Islet precursor cell (in vitro differentiated cells): ENCODE measurements around the gene PARP9.
"Not testable (repeated sequence)": the region's sequence is repeated elsewhere in the genome, so short reads cannot be mapped to it uniquely, and the experiment has no call there.

ENCODE experiments used
- DNase-seq: peaks from one replicate; pipeline ENCODE4 v3.0.0-alpha.2; 2018

The PARP9 gene

GRCh38 chr3:122572940-122573412 lies 8.9 kb upstream of the PARP9 start:
- peak; percentile 78 for DNase-seq

- DNase-seq, result no peak
Observed at GRCh38 chr3:122568755-122569154, 4.7 kb upstream of the PARP9 start.

- not testable (repeated sequence) for DNase-seq
Observed at GRCh38 chr3:122568131-122568530, 4.0 kb upstream of the PARP9 start.

- no peak for DNase-seq
Observed at GRCh38 chr3:122563717-122564025, 429 bp downstream of the PARP9 start.

GRCh38 chr3:122562923-122563716 lies 980 bp downstream of the PARP9 start:
- DNase-seq, result no peak

GRCh38 chr3:122560680-122561079 lies 3.4 kb downstream of the PARP9 start:
- peak; percentile 59 for DNase-seq

GRCh38 chr3:122559906-122560305 lies 4.2 kb downstream of the PARP9 start:
- no peak for DNase-seq

- no peak for DNase-seq
Observed at GRCh38 chr3:122558605-122559004, 5.5 kb downstream of the PARP9 start.

GRCh38 chr3:122557356-122557755 lies 6.7 kb downstream of the PARP9 start:
- DNase-seq, result no peak

GRCh38 chr3:122555275-122556071 lies 8.6 kb downstream of the PARP9 start:
- DNase-seq, result peak; percentile 64

GRCh38 chr3:122553171-122553570 lies 10.9 kb downstream of the PARP9 start:
- DNase-seq, result no peak

GRCh38 chr3:122548619-122549018 lies 15.5 kb downstream of the PARP9 start:
- DNase-seq, result no peak

- DNase-seq, result no peak
Observed at GRCh38 chr3:122548076-122548475, 16.0 kb downstream of the PARP9 start.

GRCh38 chr3:122546151-122546550 lies 17.9 kb downstream of the PARP9 start:
- DNase-seq, result no peak

GRCh38 chr3:122538956-122539490 lies 25.1 kb downstream of the PARP9 start:
- no peak for DNase-seq

GRCh38 chr3:122536632-122537001 lies 27.5 kb downstream of the PARP9 start:
- DNase-seq, result no peak

- DNase-seq, result peak; percentile 85
Observed at GRCh38 chr3:122535964-122536631, 28.0 kb downstream of the PARP9 start.

- peak; percentile 96 for DNase-seq
Observed at GRCh38 chr3:122533931-122534334, 30.2 kb downstream of the PARP9 start.

- DNase-seq, result no peak
Observed at GRCh38 chr3:122533480-122533879, 30.6 kb downstream of the PARP9 start.

GRCh38 chr3:122530164-122530563 lies 33.9 kb downstream of the PARP9 start:
- DNase-seq, result no peak

GRCh38 chr3:122523317-122523716 lies 40.8 kb downstream of the PARP9 start:
- no peak for DNase-seq

- no peak for DNase-seq
Observed at GRCh38 chr3:122520861-122521260, 43.2 kb downstream of the PARP9 start.

- no peak for DNase-seq
Observed at GRCh38 chr3:122519693-122520092, 44.4 kb downstream of the PARP9 start.
